ENCODE results near the gene MYO18B.

Gene MYO18B

GRCh38 chr22:25883482-25884033 is 141.6 kb downstream of the MYO18B start:
- Histone ChIP-seq H3K27me3 (ENCODE audit: insufficient read depth, poor library complexity, severe bottlenecking) (peaks cover 4% of the 10 kb centered on the region), H3K4me3 (replicated peaks; ENCODE audit: insufficient read depth, low read length) (no peak overlapping the region)
- DNase-seq (ENCODE audit: low read depth in 1 of 2, low spot score in 1 of 2), result no peak

DNA sequence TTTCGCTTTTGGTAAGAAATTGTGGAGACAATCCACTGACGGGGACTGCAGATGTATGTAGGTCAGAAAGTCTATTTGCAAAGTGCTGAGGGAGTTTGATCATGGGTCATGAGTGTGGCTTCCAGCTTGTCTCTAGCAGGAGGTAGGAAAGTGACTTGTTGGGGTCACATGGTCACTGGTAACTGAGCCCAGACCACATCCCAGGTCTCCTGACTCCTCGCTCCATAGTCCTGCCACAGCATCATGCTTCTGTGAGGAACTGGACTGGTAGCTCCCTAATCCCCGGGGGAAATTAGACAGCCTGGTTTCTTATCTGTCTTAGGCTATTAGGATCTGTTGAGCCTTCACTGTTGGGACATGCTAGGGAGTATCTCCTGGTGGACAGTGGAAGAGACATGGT is 142.1 kb downstream of the MYO18B start:
- no peak for DNase-seq (ENCODE audit: low read depth in 1 of 2, low spot score in 1 of 2)
- H3K4me3 ChIP-seq (replicated peaks; ENCODE audit: insufficient read depth, low read length), result no peak overlapping the region
- peaks cover 2% of the 10 kb centered on the region for H3K27me3 ChIP-seq (ENCODE audit: insufficient read depth, poor library complexity, severe bottlenecking)
- H3K27ac ChIP-seq (replicated peaks), result no peak overlapping the region
- no peak for TF ChIP-seq POLR2AphosphoS5 (IDR thresholded peaks at IDR 0.05; ENCODE audit: low read depth)
- TF ChIP-seq, protein P1, sequence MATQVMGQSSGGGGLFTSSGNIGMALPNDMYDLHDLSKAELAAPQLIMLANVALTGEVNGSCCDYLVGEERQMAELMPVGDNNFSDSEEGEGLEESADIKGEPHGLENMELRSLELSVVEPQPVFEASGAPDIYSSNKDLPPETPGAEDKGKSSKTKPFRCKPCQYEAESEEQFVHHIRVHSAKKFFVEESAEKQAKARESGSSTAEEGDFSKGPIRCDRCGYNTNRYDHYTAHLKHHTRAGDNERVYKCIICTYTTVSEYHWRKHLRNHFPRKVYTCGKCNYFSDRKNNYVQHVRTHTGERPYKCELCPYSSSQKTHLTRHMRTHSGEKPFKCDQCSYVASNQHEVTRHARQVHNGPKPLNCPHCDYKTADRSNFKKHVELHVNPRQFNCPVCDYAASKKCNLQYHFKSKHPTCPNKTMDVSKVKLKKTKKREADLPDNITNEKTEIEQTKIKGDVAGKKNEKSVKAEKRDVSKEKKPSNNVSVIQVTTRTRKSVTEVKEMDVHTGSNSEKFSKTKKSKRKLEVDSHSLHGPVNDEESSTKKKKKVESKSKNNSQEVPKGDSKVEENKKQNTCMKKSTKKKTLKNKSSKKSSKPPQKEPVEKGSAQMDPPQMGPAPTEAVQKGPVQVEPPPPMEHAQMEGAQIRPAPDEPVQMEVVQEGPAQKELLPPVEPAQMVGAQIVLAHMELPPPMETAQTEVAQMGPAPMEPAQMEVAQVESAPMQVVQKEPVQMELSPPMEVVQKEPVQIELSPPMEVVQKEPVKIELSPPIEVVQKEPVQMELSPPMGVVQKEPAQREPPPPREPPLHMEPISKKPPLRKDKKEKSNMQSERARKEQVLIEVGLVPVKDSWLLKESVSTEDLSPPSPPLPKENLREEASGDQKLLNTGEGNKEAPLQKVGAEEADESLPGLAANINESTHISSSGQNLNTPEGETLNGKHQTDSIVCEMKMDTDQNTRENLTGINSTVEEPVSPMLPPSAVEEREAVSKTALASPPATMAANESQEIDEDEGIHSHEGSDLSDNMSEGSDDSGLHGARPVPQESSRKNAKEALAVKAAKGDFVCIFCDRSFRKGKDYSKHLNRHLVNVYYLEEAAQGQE (IDR thresholded peaks at IDR 0.05; ENCODE audit: insufficient replicate concordance, low read depth), result no peak
- TF ChIP-seq, protein P2, sequence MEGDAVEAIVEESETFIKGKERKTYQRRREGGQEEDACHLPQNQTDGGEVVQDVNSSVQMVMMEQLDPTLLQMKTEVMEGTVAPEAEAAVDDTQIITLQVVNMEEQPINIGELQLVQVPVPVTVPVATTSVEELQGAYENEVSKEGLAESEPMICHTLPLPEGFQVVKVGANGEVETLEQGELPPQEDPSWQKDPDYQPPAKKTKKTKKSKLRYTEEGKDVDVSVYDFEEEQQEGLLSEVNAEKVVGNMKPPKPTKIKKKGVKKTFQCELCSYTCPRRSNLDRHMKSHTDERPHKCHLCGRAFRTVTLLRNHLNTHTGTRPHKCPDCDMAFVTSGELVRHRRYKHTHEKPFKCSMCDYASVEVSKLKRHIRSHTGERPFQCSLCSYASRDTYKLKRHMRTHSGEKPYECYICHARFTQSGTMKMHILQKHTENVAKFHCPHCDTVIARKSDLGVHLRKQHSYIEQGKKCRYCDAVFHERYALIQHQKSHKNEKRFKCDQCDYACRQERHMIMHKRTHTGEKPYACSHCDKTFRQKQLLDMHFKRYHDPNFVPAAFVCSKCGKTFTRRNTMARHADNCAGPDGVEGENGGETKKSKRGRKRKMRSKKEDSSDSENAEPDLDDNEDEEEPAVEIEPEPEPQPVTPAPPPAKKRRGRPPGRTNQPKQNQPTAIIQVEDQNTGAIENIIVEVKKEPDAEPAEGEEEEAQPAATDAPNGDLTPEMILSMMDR (IDR thresholded peaks at IDR 0.05; ENCODE audit: insufficient read depth, low read length), result no peak
- TF ChIP-seq GABPA (IDR thresholded peaks at IDR 0.05; ENCODE audit: low read depth), result no peak
- no peak for TF ChIP-seq SPI1 (IDR thresholded peaks at IDR 0.05; ENCODE audit: borderline replicate concordance, low read depth)

More at GRCh38 chr22:25883482-25884033, 141.6 kb downstream of the MYO18B start:
- H3K27ac ChIP-seq (replicated peaks), result no peak overlapping the region
- TF ChIP-seq, protein P2 (IDR thresholded peaks at IDR 0.05; ENCODE audit: insufficient read depth, low read length), result no peak
- TF ChIP-seq SPI1 (IDR thresholded peaks at IDR 0.05; ENCODE audit: borderline replicate concordance, low read depth), result no peak

DNA sequence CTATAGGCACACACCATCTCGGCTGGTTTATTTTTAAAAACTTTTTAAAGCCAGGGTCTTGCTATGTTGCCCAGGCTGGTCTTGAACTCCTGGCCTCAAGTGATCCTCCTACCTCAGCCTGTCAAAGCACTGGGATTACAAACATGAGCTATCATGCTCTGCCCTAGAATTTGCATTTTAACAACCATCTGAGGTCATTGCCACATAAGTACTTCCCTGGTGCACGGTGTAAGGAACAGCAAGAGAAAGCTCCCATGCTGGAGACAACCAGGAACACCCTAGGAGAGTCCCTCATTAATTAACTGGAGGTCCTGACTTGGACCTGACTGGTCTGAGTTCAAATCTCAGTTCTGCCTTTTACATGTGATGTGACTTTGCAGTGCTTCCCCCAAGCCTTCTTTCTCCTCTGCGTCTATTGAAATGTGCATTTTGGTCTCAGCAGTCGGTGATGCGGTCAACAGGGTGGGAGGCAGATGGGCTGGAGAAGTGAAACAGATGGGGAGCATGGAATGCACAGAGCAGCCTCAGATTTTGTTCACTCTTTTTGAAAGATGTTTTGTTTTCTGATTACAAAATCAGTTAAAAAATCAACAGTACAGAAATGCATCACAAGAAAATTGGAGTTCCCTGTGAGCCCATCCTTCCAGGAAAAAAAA is 146.5 kb downstream of the MYO18B start:
- Histone ChIP-seq H3K27ac (replicated peaks) (no peak overlapping the region), H3K27me3 (ENCODE audit: insufficient read depth, poor library complexity, severe bottlenecking) (peaks cover 6% of the 10 kb centered on the region), H3K4me3 (replicated peaks; ENCODE audit: insufficient read depth, low read length) (no peak overlapping the region)
- TF ChIP-seq SPI1 (IDR thresholded peaks at IDR 0.05; ENCODE audit: borderline replicate concordance, low read depth), result no peak
- TF ChIP-seq GABPA (IDR thresholded peaks at IDR 0.05; ENCODE audit: low read depth), result no peak
- TF ChIP-seq, protein P2 (IDR thresholded peaks at IDR 0.05; ENCODE audit: insufficient read depth, low read length), result no peak
- TF ChIP-seq, protein P1 (IDR thresholded peaks at IDR 0.05; ENCODE audit: insufficient replicate concordance, low read depth), result no peak
- TF ChIP-seq POLR2AphosphoS5 (IDR thresholded peaks at IDR 0.05; ENCODE audit: low read depth), result no peak
- DNase-seq (ENCODE audit: low read depth in 1 of 2, low spot score in 1 of 2), result no peak
